ENCODE measurements around the gene GALNT12.
A peak's percentile ranks its signal among the peaks of the same experiment; 100 is the strongest.

Gene GALNT12

DNA sequence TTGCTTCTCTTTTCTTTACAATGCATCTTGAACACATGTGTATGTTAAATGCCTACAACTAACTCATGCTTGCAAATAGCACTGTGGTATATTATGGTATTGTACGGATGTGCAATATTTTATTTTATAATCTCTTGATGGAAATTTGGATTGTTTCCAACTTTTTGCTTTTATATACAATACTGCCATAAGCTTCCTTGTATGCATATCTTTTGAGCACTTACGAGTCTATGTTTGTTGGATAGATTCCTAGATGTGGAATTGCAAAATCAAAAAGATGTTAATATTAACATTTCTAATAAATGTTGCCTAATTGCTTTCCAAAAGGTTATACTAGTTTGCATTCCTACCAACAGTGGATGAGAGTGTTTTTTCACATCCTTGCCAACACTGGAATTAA is 3.4 kb upstream of the GALNT12 start:
- H3K4me3 ChIP-seq (ENCODE audit: insufficient read depth, low read depth, low read length, poor library complexity, severe bottlenecking) = no peak overlapping the region
- no peaks in the 10 kb centered on the region for H3K27me3 ChIP-seq (replicated peaks; ENCODE audit: control insufficient read depth, insufficient read depth, low read length, poor library complexity, severe bottlenecking)
- no peak overlapping the region for H3K27ac ChIP-seq (ENCODE audit: insufficient read depth, low read length, poor library complexity, severe bottlenecking)
- H3K9me3 ChIP-seq (ENCODE audit: control insufficient read depth, low read length) = no peaks in the 10 kb centered on the region
- H3K36me3 ChIP-seq (ENCODE audit: control insufficient read depth, insufficient read depth, low read length) = no peaks in the 10 kb centered on the region
- H3K4me1 ChIP-seq (ENCODE audit: control insufficient read depth, insufficient read depth, low read length, poor library complexity, severe bottlenecking) = peaks cover 8% of the 10 kb centered on the region
- DNase-seq = no peak

DNA sequence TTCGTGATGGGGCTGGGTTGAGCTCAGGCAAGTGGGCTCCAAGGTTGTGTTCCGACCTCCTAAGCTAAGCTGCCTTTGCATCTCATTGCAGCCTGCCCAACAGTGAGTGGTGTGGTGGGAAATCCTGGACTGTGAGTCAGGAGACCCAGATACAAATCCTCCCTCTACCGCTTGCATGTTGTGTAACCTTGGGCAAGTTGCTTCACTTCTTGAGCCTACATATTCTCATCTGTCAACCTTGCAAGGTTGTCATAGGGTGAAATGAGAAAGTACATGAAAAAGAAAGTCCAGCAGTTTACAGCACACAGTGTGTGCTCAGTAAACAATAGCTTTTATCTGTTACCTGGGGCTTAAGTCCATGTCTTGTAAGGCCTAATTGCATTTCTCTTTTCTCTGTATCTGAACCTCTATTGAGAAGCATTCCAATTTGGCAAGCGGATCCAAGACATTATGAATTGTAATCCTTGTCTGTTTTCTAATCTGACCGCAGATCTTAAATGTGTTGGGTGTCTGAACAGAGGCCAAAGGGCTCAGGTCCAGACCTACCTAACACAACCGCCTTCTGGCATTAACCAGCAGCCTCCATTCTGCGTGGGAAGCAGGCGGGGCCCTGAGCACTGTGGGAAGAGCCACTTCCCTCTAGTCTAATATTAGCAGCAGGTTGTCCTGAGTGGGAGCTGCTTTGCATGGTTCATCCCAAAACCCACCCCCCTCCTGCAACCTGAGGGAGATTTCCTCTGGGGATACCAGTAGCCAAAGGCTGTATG is 1.8 kb upstream of the GALNT12 start:
- Histone ChIP-seq H3K4me1 (ENCODE audit: control insufficient read depth, insufficient read depth, low read length, poor library complexity, severe bottlenecking) (peaks cover 8% of the 10 kb centered on the region), H3K36me3 (ENCODE audit: control insufficient read depth, insufficient read depth, low read length) (no peaks in the 10 kb centered on the region), H3K27me3 (replicated peaks; ENCODE audit: control insufficient read depth, insufficient read depth, low read length, poor library complexity, severe bottlenecking) (no peaks in the 10 kb centered on the region), H3K4me3 (ENCODE audit: insufficient read depth, low read depth, low read length, poor library complexity, severe bottlenecking) (no peak overlapping the region), H3K27ac (ENCODE audit: insufficient read depth, low read length, poor library complexity, severe bottlenecking) (no peak overlapping the region), H3K9me3 (ENCODE audit: control insufficient read depth, low read length) (no peaks in the 10 kb centered on the region)
- no peak for DNase-seq

DNA sequence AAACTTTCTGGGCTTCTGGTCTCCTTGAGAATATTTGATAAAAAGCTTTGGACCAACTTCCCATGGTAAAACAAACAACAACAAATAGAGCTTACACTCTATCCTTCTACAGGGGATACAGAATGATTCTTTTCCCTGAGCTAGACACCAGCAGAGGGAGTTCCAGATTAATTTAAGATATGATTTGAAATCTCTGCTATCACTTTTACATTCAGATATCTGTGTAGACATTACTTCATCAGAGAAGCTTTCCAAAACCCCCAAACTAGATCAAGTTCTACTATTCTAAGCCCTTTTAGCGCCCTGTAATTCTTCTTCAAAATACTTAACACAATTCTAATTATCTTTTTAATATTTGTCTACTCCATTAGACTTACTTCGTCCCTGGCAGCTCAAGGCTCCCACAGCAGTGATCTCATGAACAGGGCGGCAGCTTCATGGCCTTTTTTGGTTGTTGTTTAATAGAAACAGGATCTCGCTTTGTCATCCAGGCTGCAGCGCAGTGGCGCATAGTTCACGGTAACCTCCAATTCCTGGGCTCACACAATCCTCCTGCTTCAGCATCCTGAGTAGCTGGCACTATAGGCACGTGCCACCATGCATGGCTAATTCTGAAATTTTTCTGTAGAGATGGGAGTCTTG is 955 bp upstream of the GALNT12 start:
- no peaks in the 10 kb centered on the region for H3K9me3 ChIP-seq (ENCODE audit: control insufficient read depth, low read length)
- no peak overlapping the region for H3K4me3 ChIP-seq (ENCODE audit: insufficient read depth, low read depth, low read length, poor library complexity, severe bottlenecking)
- DNase-seq = no peak
- H3K27ac ChIP-seq (ENCODE audit: insufficient read depth, low read length, poor library complexity, severe bottlenecking) = no peak overlapping the region
- peaks cover 8% of the 10 kb centered on the region for H3K4me1 ChIP-seq (ENCODE audit: control insufficient read depth, insufficient read depth, low read length, poor library complexity, severe bottlenecking)
- H3K27me3 ChIP-seq (replicated peaks; ENCODE audit: control insufficient read depth, insufficient read depth, low read length, poor library complexity, severe bottlenecking) = no peaks in the 10 kb centered on the region
- no peaks in the 10 kb centered on the region for H3K36me3 ChIP-seq (ENCODE audit: control insufficient read depth, insufficient read depth, low read length)

DNA sequence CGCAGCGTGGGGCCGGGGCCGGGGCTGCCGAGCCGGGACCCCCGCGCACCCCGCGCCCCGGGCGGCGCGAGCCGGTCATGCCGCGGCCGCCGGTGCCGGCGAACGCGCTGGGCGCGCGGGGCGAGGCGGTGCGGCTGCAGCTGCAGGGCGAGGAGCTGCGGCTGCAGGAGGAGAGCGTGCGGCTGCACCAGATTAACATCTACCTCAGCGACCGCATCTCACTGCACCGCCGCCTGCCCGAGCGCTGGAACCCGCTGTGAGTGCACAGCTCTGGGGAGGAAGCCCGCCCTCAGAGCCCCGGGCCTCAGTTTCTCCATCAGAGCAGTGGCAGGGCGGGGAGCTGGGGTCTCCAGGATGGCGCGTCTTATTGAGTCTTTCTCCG is 335 bp downstream of the GALNT12 start:
- peaks cover 8% of the 10 kb centered on the region for H3K4me1 ChIP-seq (ENCODE audit: control insufficient read depth, insufficient read depth, low read length, poor library complexity, severe bottlenecking)
- H3K27me3 ChIP-seq (replicated peaks; ENCODE audit: control insufficient read depth, insufficient read depth, low read length, poor library complexity, severe bottlenecking) = no peaks in the 10 kb centered on the region
- no peaks in the 10 kb centered on the region for H3K36me3 ChIP-seq (ENCODE audit: control insufficient read depth, insufficient read depth, low read length)
- no peaks in the 10 kb centered on the region for H3K9me3 ChIP-seq (ENCODE audit: control insufficient read depth, low read length)
- DNase-seq = peak in 1 of 3 donors; percentile 10
- no peak overlapping the region for H3K27ac ChIP-seq (ENCODE audit: insufficient read depth, low read length, poor library complexity, severe bottlenecking)
- H3K4me3 ChIP-seq (ENCODE audit: insufficient read depth, low read depth, low read length, poor library complexity, severe bottlenecking) = peak overlapping the region; percentile 70

DNA sequence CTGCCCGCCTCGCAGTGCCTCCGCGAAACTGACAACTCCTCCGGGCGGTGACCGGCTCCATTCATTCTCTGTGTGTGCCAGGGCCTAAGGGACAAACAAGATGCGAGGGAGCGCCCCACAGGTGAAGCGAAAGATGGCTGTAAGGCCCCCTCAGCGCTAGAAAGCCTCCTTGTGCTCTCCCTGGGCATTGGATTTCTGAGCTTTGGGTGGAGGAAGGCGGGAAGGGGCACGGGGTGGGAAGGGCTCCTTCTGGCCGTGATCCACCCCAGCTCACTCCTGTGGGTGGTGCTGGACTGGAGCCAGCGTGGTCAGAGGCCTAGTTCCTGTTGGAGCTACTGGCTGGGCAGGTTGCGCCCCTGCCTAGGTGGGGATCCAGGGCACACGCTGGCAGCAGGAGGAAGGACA is 943 bp downstream of the GALNT12 start:
- Histone ChIP-seq H3K27me3 (replicated peaks; ENCODE audit: control insufficient read depth, insufficient read depth, low read length, poor library complexity, severe bottlenecking) (no peaks in the 10 kb centered on the region), H3K9me3 (ENCODE audit: control insufficient read depth, low read length) (no peaks in the 10 kb centered on the region), H3K4me3 (ENCODE audit: insufficient read depth, low read depth, low read length, poor library complexity, severe bottlenecking) (peak overlapping the region; percentile 70), H3K36me3 (ENCODE audit: control insufficient read depth, insufficient read depth, low read length) (no peaks in the 10 kb centered on the region), H3K27ac (ENCODE audit: insufficient read depth, low read length, poor library complexity, severe bottlenecking) (no peak overlapping the region), H3K4me1 (ENCODE audit: control insufficient read depth, insufficient read depth, low read length, poor library complexity, severe bottlenecking) (peaks cover 8% of the 10 kb centered on the region)
- DNase-seq = no peak

DNA sequence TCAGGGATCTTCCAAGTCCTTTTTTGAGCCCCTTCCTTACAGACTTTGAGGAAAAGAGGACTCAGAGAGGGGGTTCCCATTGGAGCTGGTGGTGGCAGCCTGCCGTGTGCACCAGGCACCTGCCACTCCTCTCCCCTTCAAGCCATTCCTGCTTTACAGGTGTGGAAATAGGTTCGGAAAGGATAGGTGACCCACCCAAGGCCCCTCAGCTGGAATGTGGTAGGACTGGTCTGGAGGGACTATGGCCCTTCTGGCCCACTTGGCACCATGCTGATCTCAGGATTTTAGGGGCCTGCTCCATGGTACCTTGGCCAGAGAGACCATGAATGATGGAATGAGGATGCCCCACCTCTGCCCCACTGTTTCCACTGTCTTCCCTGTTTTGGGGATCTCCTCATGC is 1.4 kb downstream of the GALNT12 start:
- H3K36me3 ChIP-seq (ENCODE audit: control insufficient read depth, insufficient read depth, low read length) = no peaks in the 10 kb centered on the region
- H3K27ac ChIP-seq (ENCODE audit: insufficient read depth, low read length, poor library complexity, severe bottlenecking) = no peak overlapping the region
- H3K9me3 ChIP-seq (ENCODE audit: control insufficient read depth, low read length) = no peaks in the 10 kb centered on the region
- peaks cover 8% of the 10 kb centered on the region for H3K4me1 ChIP-seq (ENCODE audit: control insufficient read depth, insufficient read depth, low read length, poor library complexity, severe bottlenecking)
- no peak overlapping the region for H3K4me3 ChIP-seq (ENCODE audit: insufficient read depth, low read depth, low read length, poor library complexity, severe bottlenecking)
- DNase-seq = no peak
- no peaks in the 10 kb centered on the region for H3K27me3 ChIP-seq (replicated peaks; ENCODE audit: control insufficient read depth, insufficient read depth, low read length, poor library complexity, severe bottlenecking)

DNA sequence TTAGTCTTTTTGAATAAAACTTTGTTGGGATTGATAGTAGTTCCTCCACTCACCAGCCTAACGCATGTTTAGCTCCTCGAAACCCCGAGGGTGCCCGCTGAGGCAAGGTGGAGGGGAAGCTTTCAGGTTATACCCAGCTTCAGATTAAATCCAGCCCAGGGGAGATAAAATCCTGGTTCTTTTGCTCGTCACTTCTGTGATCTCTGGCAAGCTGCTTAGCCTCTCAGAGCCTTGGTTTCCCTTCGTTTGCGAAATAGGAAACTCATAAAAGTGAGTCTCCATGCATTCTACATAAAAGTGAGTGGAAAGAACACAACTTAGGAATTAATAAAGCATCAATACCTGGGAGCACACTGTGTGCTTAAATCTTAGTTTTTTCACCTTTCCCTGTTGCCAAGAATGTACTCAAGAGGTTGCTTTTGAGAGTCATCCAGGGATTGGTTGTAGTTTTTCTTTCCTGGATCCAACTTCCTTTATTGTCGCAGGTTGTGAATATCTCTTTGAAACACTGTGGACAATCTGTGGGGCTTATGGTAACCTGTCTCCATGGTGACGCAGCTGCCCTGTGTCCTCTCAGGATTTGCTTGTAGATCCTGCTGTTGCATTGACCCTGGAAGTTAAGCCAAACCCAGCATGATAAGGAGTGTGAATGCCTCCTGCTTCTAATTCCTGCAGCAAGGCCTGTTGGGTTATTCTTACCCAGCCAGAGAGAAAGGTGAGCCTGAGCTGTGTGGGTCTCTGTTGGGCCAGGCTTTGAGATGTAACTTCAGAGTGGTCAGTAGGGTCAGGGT is 2.0 kb downstream of the GALNT12 start:
- H3K27me3 ChIP-seq (replicated peaks; ENCODE audit: control insufficient read depth, insufficient read depth, low read length, poor library complexity, severe bottlenecking) = no peaks in the 10 kb centered on the region
- H3K4me1 ChIP-seq (ENCODE audit: control insufficient read depth, insufficient read depth, low read length, poor library complexity, severe bottlenecking) = peaks cover 8% of the 10 kb centered on the region
- H3K27ac ChIP-seq (ENCODE audit: insufficient read depth, low read length, poor library complexity, severe bottlenecking) = no peak overlapping the region
- H3K4me3 ChIP-seq (ENCODE audit: insufficient read depth, low read depth, low read length, poor library complexity, severe bottlenecking) = no peak overlapping the region
- H3K36me3 ChIP-seq (ENCODE audit: control insufficient read depth, insufficient read depth, low read length) = no peaks in the 10 kb centered on the region
- H3K9me3 ChIP-seq (ENCODE audit: control insufficient read depth, low read length) = no peaks in the 10 kb centered on the region
- no peak for DNase-seq

DNA sequence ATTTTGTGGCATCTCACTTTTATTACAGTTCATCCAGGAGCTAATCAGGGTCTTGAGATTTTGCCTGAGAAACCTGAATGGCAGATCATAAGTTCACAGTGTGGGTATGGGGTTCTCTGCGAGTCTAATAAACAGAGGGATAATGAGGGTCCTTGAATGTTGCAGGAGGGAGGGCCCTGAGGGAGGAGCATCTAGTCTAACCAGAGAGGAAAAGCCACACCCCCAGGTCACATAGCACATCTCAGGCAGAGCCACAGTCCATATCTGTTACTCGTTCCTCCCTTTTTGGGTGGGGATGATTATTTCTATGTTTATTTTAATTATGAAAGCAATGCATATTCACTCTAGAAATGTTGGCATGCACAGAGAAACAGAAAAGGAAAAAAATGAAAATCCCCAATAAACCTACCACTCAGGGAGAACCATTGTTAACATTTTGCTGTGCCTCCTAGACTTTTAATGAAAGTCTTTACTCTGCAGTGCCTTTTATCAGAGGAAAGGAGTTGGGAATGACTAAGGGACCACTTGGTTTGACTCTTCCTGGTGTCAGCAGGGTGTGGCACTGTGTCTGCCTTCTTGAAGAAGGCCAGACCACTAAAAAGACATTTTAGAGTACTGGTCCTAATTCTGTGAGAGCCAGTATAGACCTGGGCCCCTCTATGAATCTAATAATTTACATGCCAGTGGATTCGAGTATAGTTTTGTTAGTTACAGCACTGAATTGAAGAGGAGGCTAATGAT is 2.8 kb downstream of the GALNT12 start:
- H3K9me3 ChIP-seq (ENCODE audit: control insufficient read depth, low read length) = no peaks in the 10 kb centered on the region
- H3K27ac ChIP-seq (ENCODE audit: insufficient read depth, low read length, poor library complexity, severe bottlenecking) = no peak overlapping the region
- H3K4me1 ChIP-seq (ENCODE audit: control insufficient read depth, insufficient read depth, low read length, poor library complexity, severe bottlenecking) = peaks cover 8% of the 10 kb centered on the region
- H3K27me3 ChIP-seq (replicated peaks; ENCODE audit: control insufficient read depth, insufficient read depth, low read length, poor library complexity, severe bottlenecking) = no peaks in the 10 kb centered on the region
- no peak overlapping the region for H3K4me3 ChIP-seq (ENCODE audit: insufficient read depth, low read depth, low read length, poor library complexity, severe bottlenecking)
- H3K36me3 ChIP-seq (ENCODE audit: control insufficient read depth, insufficient read depth, low read length) = no peaks in the 10 kb centered on the region
- no peak for DNase-seq

DNA sequence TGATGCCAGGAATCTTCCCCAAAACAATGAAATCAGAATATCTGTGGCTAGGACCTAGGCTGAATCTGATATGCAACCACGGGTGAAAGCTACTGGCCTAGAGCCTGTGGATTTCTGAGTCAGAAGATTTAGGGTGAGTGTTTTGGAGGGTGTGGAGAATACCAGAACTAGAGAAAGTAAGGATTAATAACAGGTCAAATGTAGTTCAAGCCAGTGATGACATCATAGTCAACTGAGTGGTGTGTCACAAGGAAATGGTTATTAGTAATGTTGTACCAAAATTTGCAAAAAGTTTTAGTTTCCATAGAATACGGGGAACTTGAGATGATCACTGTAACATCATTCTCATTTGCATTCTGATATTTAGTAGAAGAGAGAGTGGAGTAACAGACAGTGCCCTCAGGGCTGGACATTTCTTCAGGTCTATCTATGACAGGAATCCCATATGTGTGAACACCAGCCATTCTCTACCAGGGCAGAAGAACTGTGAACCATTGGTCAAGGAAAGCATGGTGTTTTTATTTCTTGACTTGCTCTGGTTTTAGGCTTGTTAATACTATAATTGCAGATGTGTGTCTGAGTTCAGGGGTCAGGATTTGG is 3.7 kb downstream of the GALNT12 start:
- no peak for DNase-seq

More for the DNA sequence above, 3.7 kb downstream of the GALNT12 start:
- peaks cover 8% of the 10 kb centered on the region for H3K4me1 ChIP-seq (ENCODE audit: control insufficient read depth, insufficient read depth, low read length, poor library complexity, severe bottlenecking)
- no peaks in the 10 kb centered on the region for H3K27me3 ChIP-seq (replicated peaks; ENCODE audit: control insufficient read depth, insufficient read depth, low read length, poor library complexity, severe bottlenecking)
- no peaks in the 10 kb centered on the region for H3K36me3 ChIP-seq (ENCODE audit: control insufficient read depth, insufficient read depth, low read length)
- no peak overlapping the region for H3K27ac ChIP-seq (ENCODE audit: insufficient read depth, low read length, poor library complexity, severe bottlenecking)
- H3K9me3 ChIP-seq (ENCODE audit: control insufficient read depth, low read length) = no peaks in the 10 kb centered on the region
- H3K4me3 ChIP-seq (ENCODE audit: insufficient read depth, low read depth, low read length, poor library complexity, severe bottlenecking) = no peak overlapping the region

Data from effector memory CD4-positive, alpha-beta T cell (primary cell).